H9 (cell line): Measurements from ENCODE around the gene OR2T12. TPM values are rescaled to one million over a fixed set of nuclear protein-coding genes. Genes with fewer than 3 reads are reported as not detected.

Experiments used
- DNase-seq: peaks from one replicate; pipeline ENCODE4 v3.0.0-alpha.2; 2017
- H2AFZ ChIP-seq: one replicate; pipeline ENCODE4 v1.6.1; 2013; ENCODE audit warnings: mild to moderate bottlenecking, low read length, control low read depth, moderate library complexity
- H2AK5ac ChIP-seq: 2 replicates; pipeline ENCODE4 v1.6.1; 2013; ENCODE audit warnings: low read length, control low read depth, mixed read lengths; ENCODE audit not compliant: insufficient read length
- H2BK120ac ChIP-seq: one replicate; pipeline ENCODE4 v1.6.1; 2013; ENCODE audit warnings: low read depth, mild to moderate bottlenecking, low read length, control low read depth, inconsistent platforms; ENCODE audit not compliant: poor library complexity, severe bottlenecking
- H2BK12ac ChIP-seq: 2 replicates; pipeline ENCODE4 v1.6.1; 2013; ENCODE audit warnings: low read length, control low read depth, mixed read lengths, low read depth; ENCODE audit not compliant: insufficient read length
- H2BK15ac ChIP-seq: 2 replicates; pipeline ENCODE4 v1.6.1; 2013; ENCODE audit warnings: low read depth, low read length, control low read depth
- H2BK20ac ChIP-seq: one replicate; pipeline ENCODE4 v1.6.1; 2013; ENCODE audit warnings: low read depth, mild to moderate bottlenecking, low read length, control low read depth, inconsistent platforms; ENCODE audit not compliant: poor library complexity, severe bottlenecking
- H2BK5ac ChIP-seq: 2 replicates; pipeline ENCODE4 v1.6.1; 2013; ENCODE audit warnings: low read length, control low read depth, mixed read lengths; ENCODE audit not compliant: insufficient read length
- H3K14ac ChIP-seq: 2 replicates; pipeline ENCODE4 v1.6.1; 2013; ENCODE audit warnings: low read length, control low read depth; ENCODE audit not compliant: insufficient read depth
- H3K18ac ChIP-seq: 2 replicates; pipeline ENCODE4 v1.6.1; 2013; ENCODE audit warnings: low read depth, mild to moderate bottlenecking, mixed read lengths, low read length, control low read depth; ENCODE audit not compliant: insufficient read length
- H3K23ac ChIP-seq: 2 replicates; pipeline ENCODE4 v1.6.1; 2013; ENCODE audit warnings: low read length, control low read depth, mixed read lengths, low read depth; ENCODE audit not compliant: insufficient read length
- H3K23me2 ChIP-seq: 2 replicates; pipeline ENCODE4 v1.6.1; 2013; ENCODE audit warnings: low read depth, mild to moderate bottlenecking, mixed read lengths, low read length, control low read depth; ENCODE audit not compliant: insufficient read length, poor library complexity, severe bottlenecking
- H3K27ac ChIP-seq: 2 replicates; pipeline ENCODE4 v1.5.1; 2013; ENCODE audit warnings: low read length, control low read depth, mixed read lengths, low read depth; ENCODE audit not compliant: insufficient read length
- H3K27me3 ChIP-seq: 2 replicates; pipeline ENCODE4 v1.6.1; 2013; ENCODE audit warnings: low read length, control low read depth, inconsistent platforms; ENCODE audit not compliant: insufficient read depth
- H3K4ac ChIP-seq: 2 replicates; pipeline ENCODE4 v1.6.1; 2013; ENCODE audit warnings: low read depth, mild to moderate bottlenecking, control low read depth, inconsistent platforms, low read length, moderate library complexity
- H3K4me1 ChIP-seq: 2 replicates; pipeline ENCODE4 v1.6.1; 2013; ENCODE audit warnings: low read length, control low read depth, inconsistent platforms; ENCODE audit not compliant: insufficient read depth
- H3K4me2 ChIP-seq: 2 replicates; pipeline ENCODE4 v1.6.1; 2013; ENCODE audit warnings: low read length, control low read depth, mixed read lengths; ENCODE audit not compliant: insufficient read length, insufficient read depth
- H3K56ac ChIP-seq: 2 replicates; pipeline ENCODE4 v1.6.1; 2013; ENCODE audit warnings: low read depth, mild to moderate bottlenecking, mixed read lengths, low read length, control low read depth; ENCODE audit not compliant: insufficient read length
- H3K79me1 ChIP-seq: 2 replicates; pipeline ENCODE4 v1.6.1; 2013; ENCODE audit warnings: low read depth, mild to moderate bottlenecking, moderate library complexity, low read length, control low read depth, inconsistent platforms; ENCODE audit not compliant: insufficient read depth, poor library complexity, severe bottlenecking
- H3K79me2 ChIP-seq: 2 replicates; pipeline ENCODE4 v1.6.1; 2013; ENCODE audit warnings: low read length, control low read depth, inconsistent platforms; ENCODE audit not compliant: insufficient read depth
- H3K9ac ChIP-seq: 2 replicates; pipeline ENCODE4 v1.6.1; 2013; ENCODE audit warnings: low read length, control low read depth, mixed read lengths; ENCODE audit not compliant: insufficient read length; ENCODE audit errors: extremely low read depth
- H3K9me3 ChIP-seq: one replicate; pipeline ENCODE4 v1.6.1; 2013; ENCODE audit warnings: low read depth, low read length, inconsistent platforms; ENCODE audit not compliant: control insufficient read depth
- H3T11ph ChIP-seq: one replicate; pipeline ENCODE4 v1.6.1; 2013; ENCODE audit warnings: mild to moderate bottlenecking, low read length, control low read depth, inconsistent platforms
- H4K20me1 ChIP-seq: one replicate; pipeline ENCODE4 v1.6.1; 2013; ENCODE audit not compliant: control insufficient read depth, insufficient read length, insufficient read depth
- H4K5ac ChIP-seq: 2 replicates; pipeline ENCODE4 v1.6.1; 2013; ENCODE audit warnings: low read depth, mild to moderate bottlenecking, mixed read lengths, low read length, control low read depth; ENCODE audit not compliant: insufficient read length
- H4K8ac ChIP-seq: replicated peaks from 2 replicates; pipeline ENCODE4 v1.6.1; 2013; ENCODE audit warnings: low read length, control low read depth, mixed read lengths, low read depth; ENCODE audit not compliant: insufficient read length
- H4K91ac ChIP-seq: 2 replicates; pipeline ENCODE4 v1.6.1; 2013; ENCODE audit warnings: low read depth, mild to moderate bottlenecking, moderate library complexity, mixed read lengths, low read length, control low read depth; ENCODE audit not compliant: insufficient read length
- H3K27ac Mint-ChIP-seq, 3 experiments: 2 replicates in 2 of 3; 3 replicates in 1 of 3; pipeline ENCODE4 v1.8.0; 2020 to 2021; ENCODE audit warnings: mixed read lengths in 3 of 3, mild to moderate bottlenecking in 1 of 3, moderate library complexity in 1 of 3
- H3K27me3 Mint-ChIP-seq: 2 replicates; pipeline ENCODE4 v1.8.0; 2021; ENCODE audit warnings: low read depth, mild to moderate bottlenecking, moderate library complexity, mixed read lengths
- H3K36me3 Mint-ChIP-seq, 3 experiments: 2 replicates in 2 of 3; 3 replicates in 1 of 3; pipeline ENCODE4 v1.8.0; 2020 to 2021; ENCODE audit warnings: low read depth in 3 of 3, mixed read lengths in 3 of 3; ENCODE audit not compliant: insufficient read depth in 1 of 3
- H3K4me1 Mint-ChIP-seq, 2 experiments: 2 replicates each; pipeline ENCODE4 v1.8.0; 2020; ENCODE audit warnings: mixed read lengths in 2 of 2
- H3K4me3 Mint-ChIP-seq, 2 experiments: 2 replicates in 1 of 2; 3 replicates in 1 of 2; pipeline ENCODE4 v1.8.0; 2020 to 2021; ENCODE audit warnings: mild to moderate bottlenecking in 2 of 2, mixed read lengths in 2 of 2, moderate library complexity in 1 of 2
- H3K9me3 Mint-ChIP-seq, 2 experiments: 2 replicates in 1 of 2; 3 replicates in 1 of 2; pipeline ENCODE4 v1.8.0; 2020; ENCODE audit warnings: mild to moderate bottlenecking in 2 of 2, mixed read lengths in 2 of 2, moderate library complexity in 1 of 2
- WGBS: extraction: QIAGEN DNeasy Blood & Tissue Kit; methylation state at CpG from one replicate; pipeline ENCODE4 v1.1.7; 2013; ENCODE audit warnings: missing lambda C conversion rate, low lambda C conversion rate, mixed read lengths; ENCODE audit not compliant: insufficient read length; ENCODE audit errors: extremely low coverage; 5-methylcytosine and 5-hydroxymethylcytosine counted together
- total RNA-seq: library from RNA; stranded (reverse); gene quantifications from 2 replicates; pipeline ENCODE4 v1.2.1, GENCODE V29; 2021
- TF ChIP-seq, protein P1 (sequence below): fragments of 200-600 bp; sonication (generic); conservative IDR thresholded peaks from 3 replicates; pipeline ENCODE4 v1.8.0; 2021; ENCODE audit warnings: antibody characterized with exemption, mild to moderate bottlenecking

OR2T12 gene
- total RNA-seq, 1 experiment from 2014 or later: not detected

DNA sequence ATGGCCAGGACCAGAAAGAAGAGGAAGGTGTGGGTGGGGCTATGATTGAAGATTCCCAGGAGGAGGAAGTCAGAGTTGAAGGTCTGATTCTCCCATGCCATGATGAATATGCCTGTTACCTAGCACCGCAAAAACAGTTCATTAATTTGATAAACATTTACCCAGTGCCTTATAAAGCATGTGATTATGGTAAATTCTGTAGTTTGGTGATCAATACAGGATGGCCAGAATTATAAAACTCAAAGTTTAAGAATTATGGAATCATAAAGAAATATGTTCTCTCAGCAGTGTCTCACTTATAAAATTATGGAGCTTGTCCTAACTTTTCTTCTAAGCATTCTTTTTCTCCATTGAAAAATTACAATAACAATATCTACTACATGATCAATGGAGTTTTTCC is 21.2 kb upstream of the OR2T12 start, which contains the start of gene OR2M7:
Gene OR2M7, minus strand, starts transcription at position 101 of the 400 bp plus-strand sequence. Its CDS starts 0 bp downstream, at position 101.
- H3K27me3 Mint-ChIP-seq: no peaks in the 10 kb centered on the region; the same call in 1 of the 2 replicates
- Histone ChIP-seq H3T11ph (no peak within 1 kb of the TSS), H3K79me1 (no peaks in the 10 kb centered on the region), H2BK12ac (no peak within 1 kb of the TSS), H3K27ac (no peak within 1 kb of the TSS), H3K79me2 (no peaks in the 10 kb centered on the region), H2BK20ac (no peak within 1 kb of the TSS), H4K91ac (no peak within 1 kb of the TSS), H2BK15ac (no peak within 1 kb of the TSS), H4K20me1 (no peaks in the 10 kb centered on the region), H3K23me2 (no peaks in the 10 kb centered on the region), H3K4me1 (no peaks in the 10 kb centered on the region), H2AFZ (no peak within 1 kb of the TSS), H2AK5ac (no peak within 1 kb of the TSS), H3K27me3 (no peaks in the 10 kb centered on the region), H3K56ac (no peak within 1 kb of the TSS), H3K23ac (no peak within 1 kb of the TSS), H3K9ac (no peak within 1 kb of the TSS), H3K18ac (no peak within 1 kb of the TSS), H4K8ac (no peak within 1 kb of the TSS), H2BK120ac (no peak within 1 kb of the TSS), H3K4ac (no peak within 1 kb of the TSS), H3K4me2 (no peak within 1 kb of the TSS), H3K14ac (no peak within 1 kb of the TSS), H3K9me3 (peaks cover 49% of the 10 kb centered on the region), H2BK5ac (no peak within 1 kb of the TSS), H4K5ac (no peak within 1 kb of the TSS)
- H3K36me3 Mint-ChIP-seq: peaks cover 0 to 34% (median 9%) of the 10 kb centered on the region in 3 experiments; a peak in 4 of 7 replicates
- H3K4me3 Mint-ChIP-seq: no peak within 1 kb of the TSS
- no peak for DNase-seq
- no CpG with 5 or more reads among the region's 1 CpG for WGBS
- H3K4me1 Mint-ChIP-seq: no peaks in the 10 kb centered on the region
- H3K27ac Mint-ChIP-seq: no peak within 1 kb of the TSS
- H3K9me3 Mint-ChIP-seq: peaks cover 84 to 91% of the 10 kb centered on the region in 2 experiments
- TF ChIP-seq, protein P1, sequence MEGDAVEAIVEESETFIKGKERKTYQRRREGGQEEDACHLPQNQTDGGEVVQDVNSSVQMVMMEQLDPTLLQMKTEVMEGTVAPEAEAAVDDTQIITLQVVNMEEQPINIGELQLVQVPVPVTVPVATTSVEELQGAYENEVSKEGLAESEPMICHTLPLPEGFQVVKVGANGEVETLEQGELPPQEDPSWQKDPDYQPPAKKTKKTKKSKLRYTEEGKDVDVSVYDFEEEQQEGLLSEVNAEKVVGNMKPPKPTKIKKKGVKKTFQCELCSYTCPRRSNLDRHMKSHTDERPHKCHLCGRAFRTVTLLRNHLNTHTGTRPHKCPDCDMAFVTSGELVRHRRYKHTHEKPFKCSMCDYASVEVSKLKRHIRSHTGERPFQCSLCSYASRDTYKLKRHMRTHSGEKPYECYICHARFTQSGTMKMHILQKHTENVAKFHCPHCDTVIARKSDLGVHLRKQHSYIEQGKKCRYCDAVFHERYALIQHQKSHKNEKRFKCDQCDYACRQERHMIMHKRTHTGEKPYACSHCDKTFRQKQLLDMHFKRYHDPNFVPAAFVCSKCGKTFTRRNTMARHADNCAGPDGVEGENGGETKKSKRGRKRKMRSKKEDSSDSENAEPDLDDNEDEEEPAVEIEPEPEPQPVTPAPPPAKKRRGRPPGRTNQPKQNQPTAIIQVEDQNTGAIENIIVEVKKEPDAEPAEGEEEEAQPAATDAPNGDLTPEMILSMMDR: no peak
